Stimulated activated naive CD8-positive, alpha-beta T cell treated with anti-CD3 and anti-CD28 coated beads, Interleukin-15, amount 100 ng/mL, for 72 hours (primary cell): ENCODE results near the gene INO80E.
"Not testable (repeated sequence)": the region's sequence is repeated elsewhere in the genome, so short reads cannot be mapped to it uniquely, and the experiment has no call there.

Source experiments
- ATAC-seq: fragments of 150-1000 bp; cut with Tn5 transposase; 2 replicates; pipeline ENCODE4 v1.10.0; 2021; ENCODE audit warnings: mild to moderate bottlenecking, moderate library complexity
- DNase-seq, 2 donors: peaks; one replicate each; pipeline ENCODE4 v3.0.0; 2021 to 2022
- H3K27ac Mint-ChIP-seq, 2 donors: one replicate each; pipeline ENCODE4 v1.8.0; 2022; ENCODE audit warnings: mild to moderate bottlenecking in 2 of 2, mixed read lengths in 2 of 2, moderate library complexity in 2 of 2
- H3K27me3 Mint-ChIP-seq: one replicate; pipeline ENCODE4 v1.8.0; 2022; ENCODE audit warnings: mixed read lengths
- H3K4me1 Mint-ChIP-seq: one replicate; pipeline ENCODE4 v1.8.0; 2022; ENCODE audit warnings: mild to moderate bottlenecking, mixed read lengths
- H3K4me3 Mint-ChIP-seq, 2 donors: one replicate each; pipeline ENCODE4 v1.8.0; 2022; ENCODE audit warnings: mild to moderate bottlenecking in 2 of 2, mixed read lengths in 2 of 2, moderate library complexity in 1 of 2
- H3K9me3 Mint-ChIP-seq, 2 donors: one replicate each; pipeline ENCODE4 v1.8.0; 2022; ENCODE audit warnings: mixed read lengths in 2 of 2

Gene INO80E

GRCh38 chr16:29995911-29996765 lies at the start of gene INO80E:
Gene INO80E, plus strand, starts transcription at chr16:29996241. Its CDS starts 70 bp downstream, at chr16:29996311.
- Mint-ChIP-seq H3K4me1 (peaks cover 45% of the 10 kb centered on the region), H3K4me3 (peak within 1 kb of the TSS; percentile 98 to 100), H3K9me3 (no peaks in the 10 kb centered on the region), H3K27me3 (no peaks in the 10 kb centered on the region), H3K27ac (peak within 1 kb of the TSS; percentile 98 to 100)
- peak; percentile 99 for ATAC-seq
- DNase-seq = peak; percentile 99

GRCh38 chr16:29947897-29948296 lies 48.1 kb upstream of the INO80E start:
- peaks cover 0 to 7% of the 10 kb centered on the region in 2 donors for H3K9me3 Mint-ChIP-seq
- H3K27ac Mint-ChIP-seq = no peak overlapping the region
- ATAC-seq (no peak), DNase-seq (no peak)
- no peaks in the 10 kb centered on the region for H3K27me3 Mint-ChIP-seq
- H3K4me1 Mint-ChIP-seq = no peaks in the 10 kb centered on the region
- no peak overlapping the region for H3K4me3 Mint-ChIP-seq

GRCh38 chr16:29950806-29951461 lies 45.1 kb upstream of the INO80E start:
- DNase-seq (no peak), ATAC-seq (no peak)
- no peak overlapping the region for H3K4me3 Mint-ChIP-seq
- no peaks in the 10 kb centered on the region for H3K4me1 Mint-ChIP-seq
- H3K27ac Mint-ChIP-seq = no peak overlapping the region
- peaks cover 0 to 7% of the 10 kb centered on the region in 2 donors for H3K9me3 Mint-ChIP-seq
- H3K27me3 Mint-ChIP-seq = no peaks in the 10 kb centered on the region

GRCh38 chr16:29951625-29952365 lies 44.2 kb upstream of the INO80E start:
- no peak overlapping the region for H3K4me3 Mint-ChIP-seq
- ATAC-seq (no peak), DNase-seq (no peak)
- no peak overlapping the region for H3K27ac Mint-ChIP-seq
- no peaks in the 10 kb centered on the region for H3K27me3 Mint-ChIP-seq
- H3K9me3 Mint-ChIP-seq = peaks cover 0 to 7% of the 10 kb centered on the region in 2 donors
- no peaks in the 10 kb centered on the region for H3K4me1 Mint-ChIP-seq

GRCh38 chr16:29958756-29959155 lies 37.3 kb upstream of the INO80E start:
- no peak overlapping the region for H3K4me3 Mint-ChIP-seq
- H3K27ac Mint-ChIP-seq = no peak overlapping the region
- H3K27me3 Mint-ChIP-seq = no peaks in the 10 kb centered on the region
- ATAC-seq = no peak
- no peak for DNase-seq
- H3K9me3 Mint-ChIP-seq = no peaks in the 10 kb centered on the region
- peaks cover 20% of the 10 kb centered on the region for H3K4me1 Mint-ChIP-seq

GRCh38 chr16:29959293-29959692 lies 36.7 kb upstream of the INO80E start:
- Mint-ChIP-seq H3K4me1 (peaks cover 20% of the 10 kb centered on the region), H3K27ac (no peak overlapping the region), H3K9me3 (no peaks in the 10 kb centered on the region), H3K4me3 (no peak overlapping the region), H3K27me3 (no peaks in the 10 kb centered on the region)
- ATAC-seq = no peak
- no peak for DNase-seq

- H3K4me1 Mint-ChIP-seq = peaks cover 20% of the 10 kb centered on the region
- ATAC-seq = not testable (repeated sequence)
Observed at GRCh38 chr16:29959821-29960220, 36.2 kb upstream of the INO80E start.

GRCh38 chr16:29961127-29961478 lies 34.9 kb upstream of the INO80E start:
- no peak for ATAC-seq
- Mint-ChIP-seq H3K4me1 (peaks cover 20% of the 10 kb centered on the region), H3K4me3 (peak overlapping the region; percentile 87 to 90), H3K9me3 (no peaks in the 10 kb centered on the region), H3K27ac (peak overlapping the region in 1 of 2 donors; percentile 63), H3K27me3 (no peaks in the 10 kb centered on the region)
- DNase-seq = no peak

More at GRCh38 chr16:29959821-29960220, 36.2 kb upstream of the INO80E start:
- not testable (repeated sequence) for H3K9me3 Mint-ChIP-seq, H3K4me3 Mint-ChIP-seq, H3K27me3 Mint-ChIP-seq, DNase-seq, H3K27ac Mint-ChIP-seq

- peak within 1 kb of the TSS; percentile 82 to 90 for H3K27ac Mint-ChIP-seq
- H3K27me3 Mint-ChIP-seq = no peaks in the 10 kb centered on the region
- H3K4me3 Mint-ChIP-seq = peak within 1 kb of the TSS; percentile 87 to 90
- ATAC-seq (peak; percentile 97), DNase-seq (peak; percentile 93 to 97)
- H3K9me3 Mint-ChIP-seq = no peaks in the 10 kb centered on the region
- H3K4me1 Mint-ChIP-seq = peaks cover 20% of the 10 kb centered on the region
Observed at GRCh38 chr16:29961479-29962343, 34.3 kb upstream of the INO80E start, which contains the start of gene TMEM219. Gene TMEM219, plus strand, starts transcription at chr16:29962079. Its CDS starts 1,065 bp downstream, at chr16:29963144.

- no peak for DNase-seq
- ATAC-seq = no peak
- peak overlapping the region; percentile 87 to 90 for H3K4me3 Mint-ChIP-seq
- H3K4me1 Mint-ChIP-seq = peaks cover 20% of the 10 kb centered on the region
- no peaks in the 10 kb centered on the region for H3K27me3 Mint-ChIP-seq
- H3K9me3 Mint-ChIP-seq = no peaks in the 10 kb centered on the region
- peak overlapping the region; percentile 82 to 85 for H3K27ac Mint-ChIP-seq
Observed at GRCh38 chr16:29962344-29962994, 33.6 kb upstream of the INO80E start.

- Mint-ChIP-seq H3K4me3 (peak overlapping the region; percentile 87 to 90), H3K27ac (peak overlapping the region in 1 of 2 donors; percentile 90), H3K27me3 (no peaks in the 10 kb centered on the region), H3K4me1 (peaks cover 20% of the 10 kb centered on the region), H3K9me3 (no peaks in the 10 kb centered on the region)
- no peak for ATAC-seq
- DNase-seq = no peak
Observed at GRCh38 chr16:29963021-29963743, 32.9 kb upstream of the INO80E start.

GRCh38 chr16:29968205-29968604 lies 27.8 kb upstream of the INO80E start:
- Mint-ChIP-seq H3K27ac (no peak overlapping the region), H3K4me1 (peaks cover 14% of the 10 kb centered on the region), H3K4me3 (no peak overlapping the region), H3K9me3 (peaks cover 6% of the 10 kb centered on the region in 2 donors), H3K27me3 (no peaks in the 10 kb centered on the region)
- DNase-seq (no peak), ATAC-seq (no peak)

- H3K9me3 Mint-ChIP-seq = peaks cover 8 to 9% of the 10 kb centered on the region in 2 donors
- DNase-seq = no peak
- H3K27me3 Mint-ChIP-seq = no peaks in the 10 kb centered on the region
- peaks cover 33% of the 10 kb centered on the region for H3K4me1 Mint-ChIP-seq
- no peak overlapping the region for H3K27ac Mint-ChIP-seq
- no peak overlapping the region for H3K4me3 Mint-ChIP-seq
- no peak for ATAC-seq
Observed at GRCh38 chr16:29971304-29971703, 24.7 kb upstream of the INO80E start.

GRCh38 chr16:29972500-29972899 lies 23.5 kb upstream of the INO80E start:
- DNase-seq = no peak
- Mint-ChIP-seq H3K27me3 (no peaks in the 10 kb centered on the region), H3K27ac (no peak overlapping the region), H3K4me1 (peaks cover 45% of the 10 kb centered on the region), H3K9me3 (peaks cover 8 to 9% of the 10 kb centered on the region in 2 donors), H3K4me3 (no peak overlapping the region)
- ATAC-seq = no peak
